Activated T-helper 1 cell treated with anti-CD3 and anti-CD28 coated beads, Interleukin-2, amount 50 U/mL, for 16 hours (primary cell): ENCODE data around the gene CYGB.

Experiments used
- DNase-seq, 2 donors: peaks; one replicate each; pipeline ENCODE4 v3.0.0-alpha.2; 2020; ENCODE audit warnings: low read depth in 1 of 2, low spot score in 1 of 2

CYGB gene

DNA sequence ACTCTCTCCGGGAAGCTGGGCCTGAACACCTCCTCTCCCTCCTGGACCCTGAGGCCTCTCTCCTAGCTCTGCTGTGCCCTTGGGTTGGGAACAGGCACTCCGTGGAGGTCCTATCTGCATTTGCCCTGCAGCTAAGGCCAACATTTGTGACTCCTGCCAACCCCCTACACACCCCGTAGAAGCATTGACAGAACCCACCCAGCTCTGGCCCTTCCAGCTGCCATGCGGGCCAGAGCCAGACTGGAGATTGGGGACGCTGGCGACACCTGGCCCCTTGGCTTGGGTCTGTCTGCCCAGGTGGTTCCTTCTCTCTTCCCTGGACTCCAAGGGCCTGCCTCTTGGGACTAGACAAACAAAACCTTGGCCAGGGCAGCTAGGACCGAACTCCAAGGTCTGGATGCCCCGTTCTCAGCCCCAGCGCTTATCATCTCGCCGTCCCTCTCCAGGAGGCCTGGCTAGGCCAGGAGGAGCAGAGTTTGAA, 35.6 kb downstream of the CYGB start:
- no peak for DNase-seq

DNA sequence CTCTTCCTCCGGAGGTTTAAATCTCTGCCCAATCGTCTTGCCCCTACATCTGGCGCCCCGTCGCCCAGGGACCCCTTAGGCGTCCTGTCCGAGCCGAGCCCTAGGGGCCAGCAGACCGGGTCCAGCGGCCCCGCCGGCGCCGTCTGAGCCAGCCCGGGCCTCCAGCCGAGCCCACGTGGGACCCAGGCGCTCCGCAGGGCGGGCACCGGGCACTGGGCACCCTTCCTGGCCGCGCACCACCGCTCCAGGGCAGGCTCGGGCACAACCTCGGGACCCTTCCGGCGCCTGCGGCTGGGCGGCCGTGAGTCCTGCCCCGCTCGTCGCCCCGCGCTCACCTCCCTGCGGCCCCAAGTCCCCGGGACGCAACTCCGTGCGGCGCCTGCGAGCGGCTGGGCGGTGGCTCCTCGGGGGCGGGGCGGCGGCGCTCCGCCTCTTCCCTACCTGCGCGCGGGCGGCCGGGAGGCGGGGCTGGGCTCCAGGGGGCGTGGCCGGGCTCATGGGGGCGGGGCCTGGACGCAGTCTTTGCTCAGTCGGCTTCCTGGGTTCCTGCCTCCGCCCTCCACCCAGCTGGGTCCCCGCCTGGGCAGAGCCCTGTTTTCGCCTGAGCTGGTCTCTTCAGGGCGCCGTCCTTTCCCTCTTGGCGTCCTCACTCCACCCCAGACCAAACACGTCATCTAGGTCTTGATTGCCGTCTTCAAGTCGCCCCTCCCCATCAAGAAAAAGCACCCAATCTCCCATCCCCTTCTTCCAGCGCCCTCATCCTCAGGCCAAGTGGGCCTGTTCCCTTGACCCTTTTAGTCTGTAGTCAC, 36.3 kb downstream of the CYGB start, which contains the start of gene RHBDF2:
Gene RHBDF2 (minus strand): TSS at position 406 of the 809 bp plus-strand sequence. CDS start 19,899 bp downstream, outside the sequence.
- DNase-seq, result peak; percentile 94 to 97

DNA sequence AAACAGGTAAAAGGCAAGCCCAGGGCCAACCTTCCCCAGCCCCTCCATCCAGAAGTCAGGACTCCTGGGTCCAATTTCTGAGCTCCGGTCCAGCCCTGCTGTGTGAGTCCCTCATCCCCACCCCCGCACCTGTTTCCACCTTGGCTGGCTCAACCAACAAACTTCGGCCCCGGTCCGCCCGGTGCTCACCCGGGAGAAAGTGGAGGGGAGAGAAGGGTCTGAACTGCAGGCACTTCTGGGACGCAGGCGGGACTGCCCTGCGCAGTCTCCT, 36.8 kb downstream of the CYGB start:
- DNase-seq, result no peak

DNA sequence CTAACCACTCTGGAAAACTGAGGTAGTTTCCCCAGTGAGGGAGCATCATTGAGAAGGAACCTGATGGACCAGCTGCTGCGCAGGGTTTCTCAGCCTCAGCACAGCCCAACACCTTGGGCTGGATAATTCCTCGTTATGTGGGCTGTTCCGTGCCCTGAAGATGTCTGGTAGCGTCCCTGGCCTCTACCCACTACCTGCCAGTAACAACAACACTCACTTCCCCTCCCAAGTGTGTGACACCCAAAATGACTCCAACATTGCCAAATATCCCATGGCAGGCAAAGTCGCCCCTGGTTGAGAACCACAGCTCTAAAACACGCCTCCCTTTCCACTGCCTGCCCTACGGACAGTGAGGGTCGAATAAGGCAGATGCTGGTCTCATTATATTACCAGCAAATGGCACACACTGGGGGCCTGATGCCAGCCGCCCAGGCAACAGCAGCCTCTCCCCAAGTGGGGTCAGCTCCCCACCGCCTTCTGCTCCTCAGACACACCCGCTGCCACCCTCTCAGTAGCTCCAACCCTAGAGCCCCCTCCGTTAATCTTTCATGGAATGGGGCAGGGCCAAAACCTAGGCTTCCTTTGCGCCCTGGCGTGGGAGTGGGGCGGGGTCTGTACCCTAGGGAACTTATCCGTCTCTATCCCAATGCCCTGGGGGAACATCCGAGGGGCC, 37.3 kb downstream of the CYGB start:
- DNase-seq, result no peak

DNA sequence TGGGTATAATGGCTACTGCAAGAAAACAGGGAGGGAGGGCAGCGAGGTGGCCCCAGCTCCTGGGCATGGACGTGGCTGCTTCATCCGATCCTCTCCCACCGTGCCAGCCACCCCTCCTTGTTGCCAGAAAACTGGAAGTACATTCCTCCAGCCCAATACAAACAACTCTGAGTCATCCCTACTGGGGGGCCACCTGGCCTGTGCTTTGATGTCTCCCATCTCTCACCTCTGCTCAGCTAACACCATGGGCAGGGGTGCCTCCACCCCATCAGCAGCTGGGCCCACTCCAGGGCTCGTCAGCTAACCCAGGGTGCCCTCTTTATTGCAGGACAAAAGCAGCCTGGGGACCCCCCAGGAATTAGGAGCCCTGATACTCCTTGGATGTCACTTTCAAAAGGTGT, 38.2 kb downstream of the CYGB start:
- no peak for DNase-seq

DNA sequence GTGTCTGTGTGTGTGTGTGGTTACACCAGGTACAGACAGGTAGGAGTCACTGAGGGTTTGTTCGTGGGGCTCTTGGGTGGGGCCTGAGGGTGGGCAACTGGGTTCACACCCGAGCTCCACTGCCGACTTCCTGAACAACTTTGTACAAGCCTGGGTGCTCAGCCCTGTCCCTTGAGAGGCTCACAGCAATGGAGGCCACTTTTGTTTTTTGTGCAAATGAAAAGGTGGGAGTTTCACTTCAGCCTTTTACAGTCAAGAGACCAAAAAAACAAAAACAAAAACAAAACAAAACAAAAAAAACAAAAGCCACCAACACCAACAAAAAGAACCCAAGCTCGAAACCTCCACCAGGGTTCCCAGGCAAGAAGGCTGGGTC, 38.6 kb downstream of the CYGB start:
- DNase-seq, result no peak

DNA sequence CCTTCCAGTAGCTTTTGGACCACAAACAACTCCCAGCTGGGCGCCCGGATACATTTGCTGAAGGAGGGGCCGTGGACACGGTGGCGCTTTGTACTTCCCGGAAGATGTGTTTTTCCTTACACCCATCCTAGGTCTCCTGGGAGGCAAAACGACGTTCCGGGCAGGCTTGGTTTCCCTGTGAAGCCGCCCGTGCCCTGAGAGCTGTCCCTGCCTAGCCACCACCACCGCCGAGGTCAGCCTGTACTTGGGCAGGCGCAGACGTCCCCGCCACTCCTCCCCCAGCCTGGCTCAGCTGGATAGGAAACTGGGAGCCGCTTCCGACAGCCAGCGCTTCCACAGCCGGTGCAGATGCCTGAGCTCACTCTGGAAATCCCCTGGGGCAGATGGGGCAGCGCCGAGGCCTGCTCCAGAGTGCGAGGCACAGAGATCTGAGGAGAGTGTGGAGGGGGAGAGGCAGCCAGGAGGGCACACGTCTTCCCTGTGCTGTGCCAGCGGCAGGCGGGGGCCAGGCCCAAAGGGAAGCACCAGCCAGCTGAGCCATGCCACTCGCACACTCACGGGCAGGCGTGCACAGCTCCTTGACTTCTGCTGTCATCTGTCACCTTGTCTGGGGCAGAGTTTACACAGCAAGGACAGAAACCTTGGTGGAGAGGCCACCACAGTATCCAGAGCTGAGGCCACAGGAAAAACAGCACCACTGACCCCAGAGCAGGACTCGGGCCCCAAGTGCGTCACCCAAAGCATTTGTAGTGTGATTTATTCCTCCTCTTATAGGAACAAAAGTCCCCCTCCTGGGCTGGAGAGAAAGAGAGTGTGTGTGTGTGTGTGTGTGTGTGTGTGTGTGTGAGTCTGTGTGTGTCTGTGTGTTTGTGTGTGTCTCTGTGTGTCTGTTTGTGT, 39.3 kb downstream of the CYGB start:
- no peak for DNase-seq

DNA sequence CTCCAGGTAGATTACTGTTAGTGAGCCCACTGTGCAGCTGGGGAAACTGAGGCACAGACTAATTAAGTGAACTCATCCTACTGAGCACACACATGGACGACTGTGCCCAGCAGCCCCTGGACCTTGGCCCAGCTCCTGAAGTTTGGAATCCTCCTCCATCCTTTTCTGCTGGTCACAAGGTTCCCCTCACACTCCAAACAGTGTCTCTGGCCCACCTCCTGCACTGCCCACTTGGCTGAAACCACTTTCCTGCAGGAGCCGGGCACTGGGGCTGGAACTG, 39.9 kb downstream of the CYGB start:
- DNase-seq, result no peak

DNA sequence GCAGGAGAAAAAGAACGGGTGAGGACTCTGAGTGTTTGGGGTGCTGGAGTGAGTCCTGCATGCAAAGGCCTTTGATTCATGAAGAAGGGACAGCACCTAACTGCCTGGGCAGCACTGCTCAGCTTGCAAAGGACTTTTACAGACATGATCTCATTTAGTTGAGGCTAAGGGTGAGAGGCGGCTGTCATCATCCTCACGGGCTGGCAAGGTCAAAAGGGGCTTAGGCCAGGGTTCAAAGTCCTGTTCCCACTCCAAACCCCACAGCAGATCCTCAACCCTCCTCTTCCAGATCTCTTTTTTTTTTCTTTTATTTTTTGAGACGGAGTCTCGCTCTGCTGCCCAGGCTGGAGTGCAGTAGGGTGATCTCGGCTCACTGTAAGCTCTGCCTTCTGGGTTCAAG, 41.0 kb downstream of the CYGB start:
- no peak for DNase-seq

DNA sequence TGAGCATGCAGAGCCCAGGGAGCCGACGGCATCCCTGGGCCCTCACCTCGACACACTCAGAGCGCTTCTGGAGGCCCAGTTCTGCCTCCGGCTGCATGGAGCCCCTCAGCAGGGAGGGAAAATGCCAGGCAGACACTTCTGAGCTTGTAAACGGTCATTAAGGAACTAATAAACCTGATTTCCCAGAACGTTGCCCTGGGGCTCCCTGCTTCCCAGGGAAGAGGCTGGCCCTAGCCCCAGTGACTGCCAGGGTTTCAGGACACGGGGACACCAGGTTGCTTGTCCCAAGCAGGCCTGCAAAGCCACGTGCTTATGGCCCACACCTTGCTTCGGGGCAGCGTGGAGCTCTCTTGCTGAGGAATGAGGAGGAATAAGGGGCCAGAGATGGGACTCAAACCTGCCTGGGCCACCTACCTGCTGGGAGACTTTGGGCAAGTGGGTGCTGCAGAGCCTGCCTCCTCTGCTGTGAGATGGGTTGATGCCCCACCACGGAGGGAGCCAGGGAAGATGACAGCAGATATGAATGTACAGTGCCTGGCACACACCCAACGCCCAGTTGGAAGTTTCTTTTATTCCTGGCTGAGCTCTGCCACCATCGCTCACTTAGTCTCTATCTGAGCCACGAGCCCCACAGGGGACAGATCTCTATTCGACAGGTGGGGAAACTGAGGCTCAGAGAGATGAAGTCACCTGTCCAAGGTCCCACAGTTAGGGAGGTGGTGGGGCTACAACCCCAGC, 41.7 kb downstream of the CYGB start:
- DNase-seq, result no peak

DNA sequence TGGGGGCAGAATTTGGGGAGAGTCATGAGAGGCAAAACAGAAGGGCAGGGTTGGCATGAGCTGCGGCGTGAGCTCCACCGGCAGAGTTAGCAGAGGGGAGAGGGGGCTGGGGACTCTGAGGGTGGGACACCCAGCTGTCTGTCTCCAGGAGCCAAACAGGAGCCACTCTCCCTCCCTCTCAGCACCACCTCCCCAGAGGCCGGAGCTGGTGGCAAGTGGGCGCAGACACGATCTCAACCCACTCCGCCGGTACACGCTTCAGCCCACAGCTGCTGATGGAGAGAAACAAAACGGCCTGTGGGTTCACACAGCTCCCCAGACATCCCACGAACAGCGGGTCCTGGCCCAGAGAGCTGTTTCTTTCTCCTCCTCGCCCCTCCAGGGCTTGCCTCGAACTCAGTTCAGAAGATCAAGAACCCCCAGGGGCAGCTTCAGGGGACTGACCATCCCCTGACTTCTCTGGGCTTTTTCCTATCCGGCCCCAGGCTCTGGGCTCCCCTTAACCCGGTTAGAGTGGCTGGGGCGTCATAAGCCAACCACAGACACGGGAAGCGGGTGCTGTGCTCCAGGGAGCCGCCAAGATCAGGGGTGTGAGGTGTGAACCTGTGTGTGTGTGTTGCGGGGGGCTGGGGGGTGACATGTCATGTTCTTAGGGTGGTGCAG, 43.9 kb downstream of the CYGB start:
- DNase-seq, result no peak

DNA sequence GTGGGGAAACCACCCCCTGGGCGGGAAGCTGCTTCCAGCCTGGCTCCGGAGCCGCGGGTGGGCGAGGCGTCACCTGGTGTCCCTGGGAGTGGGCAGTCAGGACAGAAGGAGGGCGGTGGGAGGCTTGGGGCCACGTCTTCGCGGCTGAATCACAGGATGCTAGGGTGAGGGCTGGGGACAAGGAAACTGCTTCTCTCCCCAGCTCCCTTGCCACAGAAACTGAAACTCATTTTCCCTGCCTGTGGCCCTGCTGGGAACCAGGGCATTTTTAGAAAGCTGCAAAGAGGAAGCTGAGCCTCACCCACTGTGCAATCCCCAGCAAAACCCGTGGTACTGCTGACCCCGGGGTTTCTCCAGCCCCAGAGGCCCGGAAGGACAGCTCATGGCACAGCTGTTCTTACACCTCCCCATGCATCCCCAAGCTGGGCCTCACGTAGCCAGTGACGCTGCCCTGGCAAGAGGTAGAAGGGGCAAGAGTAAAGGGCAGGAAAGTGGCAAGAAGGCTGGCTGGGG, 44.5 kb downstream of the CYGB start:
- no peak for DNase-seq

DNA sequence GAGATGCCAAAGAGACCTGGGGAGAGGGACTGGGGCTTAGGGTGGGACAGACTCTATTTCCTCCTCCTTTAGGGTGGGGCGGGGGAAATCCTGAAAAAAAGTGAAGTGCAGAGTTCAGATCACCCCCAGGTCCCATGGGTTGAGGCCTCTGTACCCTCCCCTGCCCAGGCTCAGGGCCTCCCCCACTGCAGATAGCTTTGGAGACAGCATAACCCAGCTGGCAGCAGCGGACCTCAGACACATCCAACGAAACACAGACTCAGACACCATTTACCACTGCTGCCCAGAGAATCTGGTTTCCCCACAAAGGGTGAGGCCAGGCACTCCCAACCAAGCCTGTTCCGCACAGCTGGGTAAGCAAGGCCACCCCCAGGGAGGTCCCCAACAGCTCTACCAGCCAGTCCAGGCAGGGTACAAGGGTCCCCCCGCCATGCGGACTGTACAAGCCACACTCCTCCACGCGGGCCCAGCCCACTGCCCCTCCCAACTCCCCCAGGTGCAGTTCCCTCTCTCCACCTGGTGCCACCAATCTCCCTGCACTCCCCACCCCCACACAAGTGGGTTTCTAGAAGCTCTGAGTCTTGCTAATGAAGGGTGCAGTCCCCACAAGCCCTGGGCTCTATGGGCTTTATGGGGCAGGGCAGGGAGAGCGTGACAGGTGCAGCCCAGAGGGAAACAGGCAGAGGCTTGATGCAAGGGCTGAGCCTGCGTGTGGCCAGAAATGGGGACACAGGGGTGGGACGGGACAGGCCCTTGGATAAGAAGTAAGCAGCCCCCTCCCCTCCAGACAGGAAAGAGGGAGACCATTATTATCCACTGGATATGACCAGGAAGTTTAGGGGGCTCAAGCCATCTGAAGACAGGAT, 45.2 kb downstream of the CYGB start:
- DNase-seq, result no peak

DNA sequence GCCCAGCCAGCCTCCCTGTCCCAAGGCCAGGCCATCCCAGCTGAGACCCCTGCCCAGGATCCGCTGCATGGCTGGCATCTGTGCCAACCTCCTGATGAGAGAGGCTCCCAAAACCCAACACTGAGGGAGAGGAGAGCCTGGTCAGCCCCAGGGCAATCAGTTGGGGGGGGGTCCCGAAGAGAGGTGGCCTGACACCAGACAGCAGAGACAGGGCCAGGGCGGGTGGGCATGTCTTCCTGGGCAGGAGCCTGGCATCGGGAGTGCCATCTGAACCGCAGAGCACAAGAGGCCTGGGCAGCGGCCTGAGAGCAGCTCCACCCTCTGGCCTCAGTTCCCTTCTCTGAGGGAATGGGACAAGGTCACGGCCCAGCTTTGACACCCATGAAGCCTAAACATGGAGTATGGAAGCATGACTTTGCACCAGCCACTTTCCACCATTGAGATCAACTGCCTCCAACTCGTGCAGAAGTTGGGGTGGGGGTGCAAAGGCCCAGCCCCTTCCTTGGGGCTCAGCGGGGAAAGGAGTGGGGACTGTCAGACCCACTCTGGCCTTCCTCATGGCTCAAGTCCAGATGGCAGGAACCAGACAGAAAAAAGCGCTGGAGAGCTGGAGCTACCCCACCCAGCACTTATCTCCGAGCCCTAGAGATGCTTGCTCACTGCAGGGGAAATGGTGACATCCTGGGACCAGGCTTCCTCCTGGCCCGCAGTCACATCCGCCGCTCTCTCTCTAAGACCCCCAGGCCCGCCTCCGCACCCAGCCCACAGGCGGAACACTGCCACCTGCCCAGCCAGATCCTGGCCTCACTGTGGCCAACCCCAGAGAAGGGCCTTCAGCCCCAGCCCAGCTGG, 46.0 kb downstream of the CYGB start:
- DNase-seq, result no peak

DNA sequence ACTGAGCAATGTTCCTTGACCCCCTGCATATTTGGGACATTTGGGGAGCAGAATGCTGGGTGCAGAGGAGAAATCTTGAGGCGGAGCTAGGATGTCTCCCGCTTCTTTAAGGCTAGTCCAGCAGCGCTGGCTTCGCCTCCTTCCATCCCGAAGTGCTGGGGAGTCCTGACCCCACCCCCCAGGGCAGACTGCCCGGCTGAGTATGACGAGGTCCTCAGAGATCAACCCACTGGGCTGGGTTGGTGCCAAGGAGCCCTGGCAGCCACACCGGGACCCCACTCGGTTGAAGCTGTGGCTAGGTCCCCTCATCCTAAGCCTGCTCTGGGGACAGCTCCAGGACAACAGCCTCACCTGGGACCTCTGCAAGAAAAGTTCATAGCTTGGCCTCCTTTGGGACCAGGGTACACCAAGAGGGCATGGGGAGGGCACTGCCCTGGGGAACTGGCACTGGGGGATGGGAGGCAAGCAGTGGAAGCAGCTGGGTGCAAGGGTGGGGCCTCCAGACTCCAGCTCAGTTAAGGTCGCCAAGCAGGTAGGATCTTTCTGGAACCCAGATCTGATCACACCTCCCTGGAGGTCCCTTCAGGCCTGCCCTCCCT, 47.3 kb downstream of the CYGB start:
- DNase-seq, result no peak

DNA sequence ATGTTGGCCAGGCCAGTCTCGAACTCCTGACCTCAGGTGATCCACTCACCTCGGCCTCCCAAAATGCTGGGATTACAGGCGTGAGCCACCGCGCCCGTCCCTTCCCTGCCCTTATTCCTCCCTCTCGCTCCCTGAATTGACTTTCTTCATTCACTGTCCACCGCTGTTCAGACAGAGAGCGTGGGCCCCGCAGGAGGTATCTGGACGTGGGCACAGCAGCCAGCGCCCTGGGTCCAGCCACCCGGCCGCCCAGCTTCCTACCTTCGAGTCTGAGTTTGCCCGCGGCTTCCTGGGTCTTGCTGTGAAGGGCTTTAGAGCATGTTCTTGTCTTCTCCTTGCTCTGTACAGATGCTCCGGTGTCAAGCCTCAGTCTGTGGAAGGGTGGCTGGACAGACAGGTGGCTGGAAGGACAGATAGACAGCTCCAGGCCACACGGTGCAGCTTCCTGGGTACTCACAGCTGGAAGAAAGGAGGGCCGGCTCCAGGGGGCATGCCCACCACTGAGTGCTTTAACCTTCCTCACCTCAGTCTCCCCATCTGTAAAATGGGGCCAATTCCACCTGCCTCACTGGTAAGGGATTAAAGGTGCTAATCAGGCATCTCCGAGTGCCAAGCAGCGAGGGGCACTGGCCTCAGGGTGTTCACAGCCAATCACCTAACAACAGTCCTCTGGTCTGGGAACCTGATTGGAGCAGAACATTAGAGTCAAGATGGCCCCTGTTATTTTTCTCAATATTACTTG, 49.9 kb downstream of the CYGB start:
- DNase-seq, result no peak

DNA sequence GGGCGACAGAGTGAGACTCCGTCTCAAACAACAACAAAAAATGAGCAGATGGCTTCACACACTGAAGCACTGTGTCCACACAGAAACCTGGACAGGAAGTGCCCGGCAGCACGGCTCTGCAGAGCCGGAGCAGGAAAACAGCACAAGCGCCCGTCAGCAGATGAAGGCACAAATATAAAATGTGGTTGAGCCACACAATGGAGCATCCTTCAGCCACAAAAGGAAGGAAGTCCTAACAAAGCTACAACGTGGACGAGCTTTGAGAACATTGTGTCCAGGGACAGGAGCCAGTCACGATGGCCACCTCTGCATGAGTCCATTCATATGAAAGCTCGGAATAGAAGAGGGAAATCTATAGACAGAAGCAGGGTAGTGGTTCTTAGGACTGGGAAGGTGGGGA, 51.9 kb downstream of the CYGB start:
- DNase-seq, result no peak
